NCI-H69 (cell line): ENCODE results near the gene SFXN3.

Source experiments
- DNase-seq: peaks from one replicate; lab custom pipeline; 2025; lab: John Stamatoyannopoulos, UW

The SFXN3 gene

DNA sequence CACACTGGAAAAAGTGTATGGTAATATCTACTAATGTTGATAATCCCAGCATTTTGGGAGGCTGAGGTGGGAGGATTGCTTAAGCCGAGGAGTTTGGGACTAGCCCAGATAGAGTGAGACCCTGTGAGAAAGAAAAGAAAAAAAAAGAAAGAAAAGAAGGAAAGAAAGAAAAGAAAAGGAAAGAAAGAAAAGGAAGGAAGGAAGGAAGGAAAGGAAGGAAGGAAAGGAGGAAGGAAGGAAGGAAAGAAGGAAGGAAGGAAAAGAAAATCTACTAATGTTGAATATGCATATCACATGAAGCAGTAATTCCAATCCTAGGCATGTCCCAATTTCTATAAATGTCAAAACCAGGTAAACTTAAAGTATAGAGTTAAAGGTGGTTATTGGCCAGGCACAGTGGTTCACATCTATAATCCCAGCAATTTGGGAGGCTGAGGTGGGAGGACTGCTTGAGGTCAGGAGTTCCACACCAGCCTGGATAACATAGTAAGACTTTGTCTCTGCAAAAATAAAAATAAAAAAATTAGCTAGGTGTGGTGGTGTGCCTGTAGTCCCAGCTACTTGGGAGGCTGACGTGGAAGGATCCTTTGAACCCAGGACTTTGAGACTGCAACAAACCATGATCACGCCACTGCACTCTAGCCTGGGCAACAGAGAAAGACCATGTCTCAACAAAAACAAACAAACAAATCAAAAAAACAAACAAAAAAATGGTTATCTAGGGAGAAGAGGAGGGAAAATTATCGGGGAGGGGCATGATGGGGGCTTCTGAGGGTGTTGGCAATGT, 25.5 kb downstream of the SFXN3 start:
- no peak for DNase-seq

DNA sequence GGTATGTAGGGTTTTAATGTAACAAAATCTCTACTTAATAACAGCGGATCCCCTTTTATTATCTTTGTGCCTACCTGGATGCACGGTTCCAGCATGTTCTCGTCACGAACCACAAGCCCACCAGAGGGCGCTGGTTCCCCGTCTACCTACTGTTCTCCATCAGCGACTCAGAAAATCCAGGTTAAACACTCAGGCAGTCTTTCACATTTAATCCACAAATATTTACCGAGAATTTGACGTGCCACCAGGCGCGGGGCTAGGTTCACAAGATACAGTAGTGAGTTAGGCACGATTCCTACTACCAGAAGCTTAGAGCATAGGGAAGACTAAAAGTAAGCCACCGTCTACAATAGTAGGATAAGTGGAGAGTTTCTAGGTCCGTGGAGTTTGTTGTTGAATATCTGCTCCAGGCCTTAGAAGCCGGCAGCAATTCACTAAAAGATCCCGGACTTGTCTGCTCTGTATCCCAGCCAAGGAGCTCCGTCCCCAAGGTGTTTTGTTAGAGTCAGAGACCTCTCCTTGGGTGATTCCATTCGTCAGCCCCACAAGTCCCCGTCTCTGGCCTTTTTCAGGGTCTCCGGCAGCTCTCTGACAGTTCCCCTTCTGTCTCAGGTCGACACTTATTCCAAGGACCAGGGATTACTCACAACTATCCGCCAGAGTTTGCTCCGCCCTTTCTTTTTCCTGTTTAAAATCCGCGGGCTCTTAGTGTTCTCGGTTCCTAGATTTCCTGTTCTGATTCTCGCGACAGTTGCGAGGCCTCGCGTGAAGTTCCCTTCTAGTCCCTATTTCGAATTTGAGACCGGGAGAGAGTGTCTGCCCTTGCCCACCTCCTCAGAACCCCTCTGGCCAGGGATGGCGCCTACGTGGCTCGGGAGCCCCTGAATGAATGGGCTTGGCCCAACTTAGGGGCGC, 29.3 kb downstream of the SFXN3 start:
- peak; percentile 93 for DNase-seq

DNA sequence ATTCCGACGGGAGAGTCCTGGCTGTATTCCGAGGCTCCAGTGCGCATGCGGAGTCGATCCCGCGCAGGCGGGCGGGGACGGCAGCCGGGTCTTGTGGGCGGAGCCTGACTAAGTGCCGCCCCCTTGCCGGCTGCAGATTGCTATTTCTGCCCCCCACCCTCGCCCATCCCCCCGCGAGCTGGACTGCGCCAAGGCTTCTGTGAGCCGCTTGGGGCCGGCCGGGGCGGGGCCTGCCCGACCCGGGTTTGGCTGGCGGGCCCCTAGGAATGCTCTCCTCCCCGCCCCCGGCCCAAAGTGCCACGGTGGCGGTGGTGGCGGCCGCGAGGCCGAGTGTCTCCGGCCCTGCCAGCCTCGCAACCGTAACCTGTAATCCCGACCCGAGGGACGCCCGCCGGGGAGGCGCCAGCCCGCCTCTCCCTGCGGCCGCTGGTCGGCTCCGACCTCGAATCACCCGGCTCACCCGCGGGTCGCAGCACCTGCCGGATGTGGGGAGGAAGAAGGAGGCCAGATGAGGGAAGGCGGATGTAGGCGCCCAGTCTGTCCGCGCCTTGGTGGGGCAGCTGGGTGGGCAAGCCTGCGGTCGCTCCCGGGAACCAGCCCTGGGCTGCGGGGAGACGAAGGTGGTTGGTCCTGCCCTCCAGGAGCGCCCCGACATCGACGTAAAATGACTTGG, 30.1 kb downstream of the SFXN3 start:
- DNase-seq, result peak; percentile 89

DNA sequence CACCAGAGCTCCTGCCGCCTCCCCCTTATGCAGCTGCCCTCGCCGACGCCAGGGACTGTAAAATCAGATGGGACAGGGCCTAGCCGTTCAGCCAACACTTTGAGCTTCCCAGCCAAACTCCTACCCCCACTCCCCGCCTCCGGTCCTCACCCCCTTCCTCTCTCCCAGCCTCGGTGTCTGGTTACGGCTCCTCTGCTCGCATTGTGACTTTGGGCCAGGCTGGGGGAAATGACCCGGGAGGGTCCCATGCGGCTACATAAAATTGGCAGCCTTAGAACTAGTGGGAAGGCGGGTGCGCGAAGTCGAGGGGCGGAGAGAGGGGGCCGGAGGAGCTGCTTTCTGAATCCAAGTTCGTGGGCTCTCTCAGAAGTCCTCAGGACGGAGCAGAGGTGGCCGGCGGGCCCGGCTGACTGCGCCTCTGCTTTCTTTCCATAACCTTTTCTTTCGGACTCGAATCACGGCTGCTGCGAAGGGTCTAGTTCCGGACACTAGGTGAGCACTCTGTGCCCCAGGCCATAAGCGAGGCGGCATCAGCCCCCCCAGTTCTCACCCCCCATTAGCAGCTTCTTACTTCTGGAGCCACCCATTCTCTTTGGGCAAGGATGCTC, 30.7 kb downstream of the SFXN3 start, which contains the start of gene KAZALD1:
TSS of gene KAZALD1 (plus strand) at position 366 of the 608 bp plus-strand sequence. CDS start 604 bp downstream, outside the sequence.
- DNase-seq, result peak; percentile 56

DNA sequence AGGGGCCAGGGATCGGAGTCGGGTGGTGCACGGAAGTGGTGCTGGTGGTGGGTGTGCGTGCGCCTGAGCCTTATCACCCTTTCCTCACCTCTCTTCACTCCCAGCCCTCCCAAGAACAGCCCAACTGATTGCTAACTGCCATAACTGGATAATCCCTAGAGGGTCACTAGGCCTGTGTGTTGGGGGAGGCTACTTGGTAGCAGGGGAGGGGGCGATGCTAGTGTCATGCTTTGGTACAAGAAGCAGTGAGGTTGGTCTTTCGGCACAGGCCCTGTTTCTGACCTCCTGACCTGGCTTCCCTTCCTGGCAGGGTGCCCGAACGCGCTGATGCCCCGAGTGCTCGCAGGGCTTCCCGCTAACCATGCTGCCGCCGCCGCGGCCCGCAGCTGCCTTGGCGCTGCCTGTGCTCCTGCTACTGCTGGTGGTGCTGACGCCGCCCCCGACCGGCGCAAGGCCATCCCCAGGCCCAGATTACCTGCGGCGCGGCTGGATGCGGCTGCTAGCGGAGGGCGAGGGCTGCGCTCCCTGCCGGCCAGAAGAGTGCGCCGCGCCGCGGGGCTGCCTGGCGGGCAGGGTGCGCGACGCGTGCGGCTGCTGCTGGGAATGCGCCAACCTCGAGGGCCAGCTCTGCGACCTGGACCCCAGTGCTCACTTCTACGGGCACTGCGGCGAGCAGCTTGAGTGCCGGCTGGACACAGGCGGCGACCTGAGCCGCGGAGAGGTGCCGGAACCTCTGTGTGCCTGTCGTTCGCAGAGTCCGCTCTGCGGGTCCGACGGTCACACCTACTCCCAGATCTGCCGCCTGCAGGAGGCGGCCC, 31.4 kb downstream of the SFXN3 start:
- peak; percentile 71 for DNase-seq

DNA sequence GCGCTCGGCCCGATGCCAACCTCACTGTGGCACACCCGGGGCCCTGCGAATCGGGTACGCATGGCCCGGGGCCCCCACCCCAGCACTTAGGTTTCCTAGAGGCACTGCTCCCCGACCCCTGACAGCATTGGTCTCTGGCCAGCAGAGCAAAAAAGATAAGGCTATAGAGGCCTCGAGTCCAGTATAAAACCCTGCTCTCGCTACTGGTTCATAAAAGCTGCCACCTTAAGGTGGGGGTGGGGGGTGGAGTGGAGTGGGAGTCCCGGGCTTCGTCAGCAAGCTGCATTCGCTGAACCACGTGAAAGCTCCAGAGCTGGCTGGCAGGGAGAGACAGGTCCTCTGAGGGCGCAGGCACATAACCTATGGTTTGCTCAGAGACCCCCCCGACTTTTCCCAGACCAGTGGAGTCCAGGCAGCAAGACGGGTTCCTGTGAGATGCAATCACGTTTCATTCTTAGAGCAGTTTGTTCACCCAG, 32.1 kb downstream of the SFXN3 start:
- peak; percentile 42 for DNase-seq

DNA sequence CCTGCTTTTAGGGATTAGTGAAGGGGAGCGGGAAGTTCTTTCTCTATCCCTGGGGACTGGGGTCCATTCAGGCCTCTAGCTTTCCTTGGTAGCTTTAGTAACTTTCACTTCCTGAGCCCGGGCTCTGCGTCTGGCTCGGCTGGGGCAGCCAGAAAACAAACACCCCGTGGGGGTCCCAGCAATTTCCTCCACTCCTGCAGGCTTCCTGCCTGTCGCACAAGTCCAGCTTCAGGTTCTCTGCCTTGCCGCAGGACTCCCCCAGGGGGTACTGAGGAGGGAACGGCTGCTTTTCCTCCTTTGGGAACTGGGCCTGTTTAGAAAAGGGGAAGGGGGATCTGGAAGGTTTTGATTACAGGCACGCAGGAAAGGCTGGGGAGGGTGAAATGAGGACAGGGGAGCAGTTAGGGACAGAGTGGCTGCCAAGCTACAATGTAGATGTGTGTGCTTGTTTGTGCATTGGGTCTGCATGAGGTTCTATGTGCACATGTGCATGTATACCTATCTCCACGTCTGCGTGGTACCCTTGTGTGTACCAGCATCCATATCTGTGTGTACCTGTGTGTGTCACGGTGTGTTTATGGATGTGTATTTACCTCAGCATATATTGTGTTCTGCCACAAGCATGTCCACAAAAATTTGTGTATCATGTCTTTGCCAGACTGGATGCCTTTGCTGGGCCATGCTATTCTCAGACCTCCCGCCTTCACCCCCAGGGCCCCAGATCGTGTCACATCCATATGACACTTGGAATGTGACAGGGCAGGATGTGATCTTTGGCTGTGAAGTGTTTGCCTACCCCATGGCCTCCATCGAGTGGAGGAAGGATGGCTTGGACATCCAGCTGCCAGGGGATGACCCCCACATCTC, 32.7 kb downstream of the SFXN3 start:
- peak; percentile 78 for DNase-seq

DNA sequence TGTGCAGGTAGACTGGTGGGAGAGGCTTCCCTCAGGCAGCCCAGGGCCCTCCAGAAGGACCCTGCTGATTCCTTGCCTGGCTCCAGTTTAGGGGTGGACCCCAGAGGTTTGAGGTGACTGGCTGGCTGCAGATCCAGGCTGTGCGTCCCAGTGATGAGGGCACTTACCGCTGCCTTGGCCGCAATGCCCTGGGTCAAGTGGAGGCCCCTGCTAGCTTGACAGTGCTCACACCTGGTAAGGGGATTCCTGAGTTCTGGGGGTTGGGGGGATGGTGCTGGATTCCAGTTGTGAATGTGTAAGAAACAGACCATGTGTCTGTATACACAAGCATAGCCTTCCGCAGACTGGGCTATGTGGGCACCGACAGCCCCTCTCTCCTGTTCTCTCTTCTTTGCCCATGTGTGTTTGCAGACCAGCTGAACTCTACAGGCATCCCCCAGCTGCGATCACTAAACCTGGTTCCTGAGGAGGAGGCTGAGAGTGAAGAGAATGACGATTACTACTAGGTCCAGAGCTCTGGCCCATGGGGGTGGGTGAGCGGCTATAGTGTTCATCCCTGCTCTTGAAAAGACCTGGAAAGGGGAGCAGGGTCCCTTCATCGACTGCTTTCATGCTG, 33.5 kb downstream of the SFXN3 start:
- no peak for DNase-seq

DNA sequence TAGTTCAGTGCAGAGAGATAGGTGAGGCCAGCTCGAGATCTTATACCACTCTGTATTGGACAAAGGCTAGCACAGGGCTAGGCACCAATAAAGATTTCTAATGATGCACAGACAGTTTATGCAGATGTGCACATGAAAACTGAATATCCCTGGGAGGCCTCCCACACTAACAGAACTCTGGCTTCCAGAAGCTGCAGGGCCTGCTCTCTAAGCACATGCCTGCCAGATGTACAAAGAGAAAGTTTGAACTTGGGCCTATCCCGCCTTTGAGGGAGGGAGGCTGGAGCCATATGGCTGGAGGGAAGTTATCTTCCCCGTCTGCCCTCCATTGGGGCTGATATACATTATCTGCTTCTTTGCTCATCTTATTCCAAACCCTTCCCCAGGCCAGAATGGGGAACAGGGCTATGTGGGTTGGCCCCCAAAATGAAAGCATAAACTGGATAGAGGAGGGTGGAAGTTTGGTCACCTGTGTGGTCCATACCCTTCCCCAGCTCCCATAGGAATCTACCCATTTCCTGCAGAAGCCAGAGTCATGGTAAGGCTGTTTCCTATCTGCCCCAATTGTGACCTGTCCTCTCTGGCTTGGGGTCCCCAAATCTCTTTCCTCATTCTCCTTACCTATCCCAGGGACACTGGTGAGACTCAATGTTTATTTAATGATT, 34.6 kb downstream of the SFXN3 start:
- DNase-seq, result no peak

DNA sequence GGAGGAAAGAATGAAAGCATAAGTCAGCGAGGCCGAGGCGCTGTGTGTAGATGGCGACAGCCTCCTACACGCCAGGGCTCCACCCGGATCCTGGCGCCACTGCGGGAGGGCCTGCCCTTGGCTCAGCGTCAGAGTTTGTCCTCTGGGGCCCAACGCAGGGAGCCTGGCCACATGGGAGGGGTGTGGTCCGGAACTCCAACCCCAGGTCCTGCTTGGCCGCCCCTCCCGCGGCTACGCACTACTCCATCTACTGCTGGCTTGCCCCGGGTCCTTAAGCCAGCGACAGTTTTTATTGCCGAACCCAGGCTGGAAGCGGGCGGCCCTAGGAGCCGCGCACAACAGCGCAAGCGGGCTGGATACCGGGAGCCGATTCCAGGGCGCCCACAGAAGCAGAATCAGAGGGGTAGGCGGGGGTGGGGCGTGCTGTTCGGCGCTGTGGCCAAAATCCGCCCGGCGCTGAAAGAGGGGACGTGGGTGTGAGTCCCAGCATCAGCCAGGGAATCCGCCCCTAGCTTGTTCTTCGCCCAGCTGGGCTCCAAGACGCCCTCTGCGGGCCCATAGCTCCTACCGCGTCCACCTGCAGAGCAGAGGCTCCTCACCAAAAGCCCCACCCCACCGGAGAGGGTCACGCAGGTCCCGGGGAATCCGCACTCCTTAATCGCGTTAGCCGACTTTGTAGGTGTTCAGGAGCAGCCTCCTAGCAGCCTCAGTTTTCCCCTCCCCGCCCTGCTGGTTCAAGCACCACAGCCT, 35.3 kb downstream of the SFXN3 start:
- DNase-seq, result peak; percentile 67

DNA sequence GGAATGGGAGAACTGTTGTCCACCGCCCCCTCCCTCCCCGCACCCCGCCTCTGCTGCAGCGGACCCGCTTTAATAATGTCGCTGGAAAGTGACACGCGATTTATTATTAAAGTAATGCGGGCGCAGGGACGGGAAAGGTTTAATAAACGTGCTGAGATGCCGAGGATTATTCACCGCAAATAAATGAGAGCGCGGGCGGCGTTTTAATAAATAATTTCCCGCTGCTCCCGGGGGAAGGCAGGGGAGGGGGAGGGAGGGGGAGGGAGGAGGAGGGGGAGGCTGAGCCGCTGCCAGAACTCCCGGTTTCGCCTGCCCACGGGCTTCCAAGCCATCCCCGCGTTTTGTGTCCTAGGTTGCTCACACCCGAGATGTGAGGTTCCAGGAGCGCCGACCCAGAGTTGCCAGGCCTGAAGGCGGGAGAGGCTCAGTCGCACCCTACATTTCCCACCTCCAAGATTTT, 35.9 kb downstream of the SFXN3 start:
- peak; percentile 34 for DNase-seq

DNA sequence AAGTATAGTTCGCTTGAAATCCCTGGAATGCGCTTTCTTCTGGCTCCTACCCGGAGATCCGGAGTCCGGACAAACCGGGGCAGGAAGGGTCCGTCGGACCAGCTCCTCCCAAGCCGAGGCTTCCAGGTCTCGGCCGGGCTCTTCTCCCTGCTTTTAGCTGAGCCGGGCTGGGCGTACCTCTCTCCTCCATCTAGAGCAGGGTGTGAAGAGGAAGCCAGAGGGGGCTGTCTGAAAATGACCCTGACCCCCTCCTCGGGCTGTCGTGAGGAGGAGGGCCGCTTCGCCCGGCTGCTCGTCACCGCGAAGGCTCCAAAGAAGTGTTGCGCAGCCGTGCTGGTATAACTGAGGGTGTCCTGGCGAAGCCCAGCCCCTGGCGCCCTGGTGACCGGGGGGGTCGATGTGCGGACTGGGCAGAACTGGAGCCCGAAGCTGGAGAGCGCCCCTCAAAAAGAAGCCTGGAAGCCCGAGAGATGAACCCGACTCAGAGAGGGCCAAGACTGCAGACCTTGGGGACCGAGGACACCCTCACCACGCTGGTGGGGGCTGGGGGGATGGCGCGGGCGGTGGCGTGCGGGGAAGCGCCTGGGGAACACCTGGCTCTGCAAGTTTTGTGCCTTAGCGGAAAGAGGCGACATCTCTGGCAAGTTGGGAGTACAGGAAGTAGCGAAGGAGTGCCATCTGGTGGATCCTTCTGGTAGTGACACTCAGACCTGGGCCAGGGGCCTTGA, 36.5 kb downstream of the SFXN3 start:
- DNase-seq, result peak; percentile 73

DNA sequence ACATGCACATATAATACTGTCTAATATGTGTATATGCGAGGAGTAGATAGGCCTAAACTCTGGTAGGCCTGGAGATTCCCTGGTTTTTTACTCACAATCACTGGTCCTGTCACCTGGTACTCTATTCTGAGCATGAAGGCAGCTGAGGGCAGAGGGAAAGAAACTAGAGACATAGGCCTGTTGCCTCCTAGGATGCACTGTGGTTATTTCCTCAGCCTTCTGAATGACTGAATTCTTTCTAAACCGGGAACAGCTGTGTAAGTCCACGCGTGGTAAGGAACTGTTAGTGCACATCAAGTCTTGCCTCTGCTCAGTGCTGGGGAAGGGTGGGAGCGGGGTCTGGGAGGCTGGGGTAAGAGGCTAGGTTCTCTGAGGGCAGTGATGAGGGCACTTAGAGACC, 38.4 kb downstream of the SFXN3 start:
- DNase-seq, result no peak

DNA sequence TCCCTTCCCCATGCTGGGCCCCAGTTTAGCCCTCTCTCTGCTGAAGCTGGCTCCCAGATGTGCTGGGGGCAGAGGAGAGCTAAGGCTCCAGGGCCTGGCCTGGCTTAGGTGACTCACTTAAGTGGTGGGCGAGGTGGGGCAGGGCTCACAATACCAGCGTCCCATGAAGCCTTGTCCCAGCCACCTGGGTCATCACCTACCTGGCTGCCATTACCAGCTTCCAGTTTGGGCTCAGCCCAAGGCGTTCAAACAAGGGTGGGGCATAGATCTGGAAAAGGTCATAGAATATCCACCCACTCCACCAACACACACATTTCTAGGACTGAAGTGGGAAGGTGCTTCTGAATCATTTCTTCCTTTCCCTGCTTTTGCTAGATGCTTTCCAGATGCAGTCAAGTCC, 39.1 kb downstream of the SFXN3 start:
- no peak for DNase-seq

DNA sequence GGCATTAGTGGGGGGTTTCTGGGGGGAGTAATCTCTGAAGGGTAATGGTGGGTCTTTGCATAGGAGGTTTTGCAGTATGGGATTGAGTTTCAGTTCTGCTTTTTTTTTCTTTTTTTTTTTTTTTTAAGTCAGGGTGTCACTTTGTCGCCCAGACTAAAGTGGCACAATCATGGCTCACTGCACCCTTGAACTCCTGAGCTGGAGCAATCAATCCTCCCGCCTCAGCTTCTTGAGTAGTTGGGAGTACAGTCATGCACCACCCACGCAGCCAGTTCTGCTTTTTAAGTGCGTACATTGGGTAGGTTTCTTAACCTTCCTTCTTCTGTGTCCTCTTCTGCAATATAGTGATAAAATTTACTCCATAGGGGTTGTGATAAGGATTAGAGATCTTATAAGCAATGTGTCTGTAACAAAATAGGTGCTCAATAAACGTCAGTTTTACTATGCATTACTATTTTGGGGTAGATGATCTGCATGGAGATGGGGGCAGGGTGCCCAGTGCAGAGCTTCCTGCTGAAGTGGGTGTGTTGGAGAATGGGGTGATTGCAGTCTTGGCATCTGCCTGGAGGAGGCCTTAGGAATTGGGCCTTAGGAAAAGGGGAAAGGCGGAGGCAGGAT, 40.3 kb downstream of the SFXN3 start:
- no peak for DNase-seq

DNA sequence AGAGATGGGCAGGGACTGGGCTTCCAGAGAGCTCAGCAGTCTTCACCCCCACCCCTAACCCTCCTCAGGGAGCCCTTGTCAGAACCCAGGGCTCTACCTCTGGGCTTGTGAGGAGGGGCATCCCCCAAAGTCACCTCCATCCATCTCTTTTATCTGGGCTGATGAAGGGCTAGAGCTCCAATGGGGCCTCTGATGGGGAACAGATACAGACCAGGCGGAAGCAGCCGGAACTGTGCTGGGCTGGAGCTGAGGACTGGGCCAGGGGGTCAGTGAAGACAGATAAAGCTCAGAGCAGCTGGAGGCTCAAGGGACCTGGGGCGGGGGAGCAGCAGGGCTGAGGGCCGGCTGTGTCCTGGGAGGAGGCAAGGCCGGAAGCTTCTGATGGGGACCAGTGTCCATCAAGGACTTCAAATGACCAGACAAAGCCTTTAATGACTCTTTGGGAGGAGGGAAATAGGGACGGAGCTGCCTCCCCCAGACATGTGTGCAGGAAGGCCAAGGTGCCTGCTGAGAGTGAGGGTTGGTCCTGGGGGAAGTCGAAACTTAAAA, 40.9 kb downstream of the SFXN3 start:
- DNase-seq, result no peak

DNA sequence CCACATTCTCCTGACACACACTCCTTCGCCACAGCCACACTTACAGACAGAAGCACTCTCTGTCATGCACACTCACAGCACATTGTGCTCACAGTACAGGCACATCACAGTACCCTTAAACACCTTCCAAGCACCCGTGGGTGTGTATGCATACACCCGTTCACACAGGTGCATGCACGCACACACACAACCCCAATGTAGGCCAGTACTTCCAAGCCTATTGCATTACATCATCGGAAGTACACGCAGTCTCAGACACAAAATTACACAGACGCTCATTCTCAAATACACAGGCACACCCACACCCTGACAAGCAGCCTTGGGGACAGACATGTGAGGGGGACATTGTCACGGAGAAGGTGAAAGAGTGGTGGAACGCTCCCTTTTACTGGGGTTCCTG, 41.9 kb downstream of the SFXN3 start:
- DNase-seq, result no peak
